Gastrocnemius medialis (tissue), 4 donors: ENCODE results near the gene SASH1. TPM values are rescaled to one million over a fixed set of nuclear protein-coding genes. Genes with fewer than 3 reads are reported as not detected.

Source experiments
- ATAC-seq, 2 donors: fragments of 150-250 bp; one replicate each; pipeline ENCODE4 v1.9.1; 2016
- DNase-seq, 2 donors: peaks; one replicate each; pipeline ENCODE4 v3.0.0-alpha.2; 2019
- H3K27ac ChIP-seq, 4 donors: fragments of 200-600 bp; sonication (generic); 1 replicate in 1 of 4; 2 replicates in 3 of 4; pipeline ENCODE4 v1.5.1; 2016 to 2018; ENCODE audit warnings: mild to moderate bottlenecking in 2 of 4, moderate library complexity in 1 of 4
- H3K27me3 ChIP-seq, 3 donors: fragments of 200-600 bp; sonication (generic) in 2 of 3; 1 replicate in 1 of 3; 2 replicates in 2 of 3; pipeline versions ENCODE4 v1.5.1 to v1.6.0; 2016 to 2019; ENCODE audit warnings: mild to moderate bottlenecking in 1 of 3, moderate library complexity in 1 of 3
- H3K36me3 ChIP-seq, 2 donors: fragments of 200-600 bp; sonication (generic) in 1 of 2; one replicate each; pipeline ENCODE4 v1.5.1; 2017 to 2018
- H3K4me1 ChIP-seq, 2 donors: fragments of 200-600 bp; sonication (generic) in 1 of 2; one replicate each; pipeline ENCODE4 v1.5.1; 2016 to 2017; ENCODE audit warnings: mild to moderate bottlenecking in 2 of 2
- H3K4me3 ChIP-seq, 4 donors: fragments of 200-600 bp; sonication (generic) in 3 of 4; 1 replicate in 1 of 4; 2 replicates in 3 of 4; pipeline ENCODE4 v1.5.1; 2016 to 2019; ENCODE audit warnings: mild to moderate bottlenecking in 2 of 4
- H3K9me3 ChIP-seq, 3 donors: fragments of 200-600 bp; sonication (generic) in 2 of 3; 1 replicate in 1 of 3; 2 replicates in 2 of 3; pipeline ENCODE4 v1.5.1; 2016 to 2019
- POLR2A ChIP-seq, 2 donors: fragments of 450-650 bp; IDR thresholded peaks; one replicate each; pipeline ENCODE4 v1.6.1; 2017; ENCODE audit warnings: antibody characterized with exemption in 2 of 2, mild to moderate bottlenecking in 2 of 2, moderate library complexity in 2 of 2
- in situ Hi-C, 4 donors: fragments of 200-750 bp; cut with MboI; loops; one replicate each; pipeline versions ENCODE4 v1.15.0 to v1.8.0; 2017; ENCODE audit warnings: low sequenced_read_pairs in 4 of 4
- intact Hi-C: fragments of 100-400 bp; cut with DNase I; formaldehyde crosslinking; loops from one replicate; pipeline ENCODE4 v1.15.1; 2023; ENCODE audit warnings: low total_unique reads
- total RNA-seq, 4 donors: library from RNA; depleted of rRNA; stranded (reverse); fragments of >200 nt; gene quantifications; one replicate each; pipeline versions ENCODE4 v1.1.0 to v1.2.3, GENCODE V29; 2016
- TF ChIP-seq, protein P1 (sequence below), 5 experiments: fragments of 450-650 bp in 3 of 5; fragments of 200-600 bp in 2 of 5; sonication (generic) in 2 of 5; IDR thresholded peaks in 4 of 5; conservative IDR thresholded peaks in 1 of 5; 1 replicate in 4 of 5; 2 replicates in 1 of 5; pipeline ENCODE4 v1.5.1; 2016 to 2019; ENCODE audit warnings: antibody characterized with exemption in 5 of 5, mild to moderate bottlenecking in 3 of 5, moderate library complexity in 3 of 5

SASH1 gene
- total RNA-seq, 4 donors from 2014 or later: 28.2 to 42.4 (median 35.4) TPM

DNA sequence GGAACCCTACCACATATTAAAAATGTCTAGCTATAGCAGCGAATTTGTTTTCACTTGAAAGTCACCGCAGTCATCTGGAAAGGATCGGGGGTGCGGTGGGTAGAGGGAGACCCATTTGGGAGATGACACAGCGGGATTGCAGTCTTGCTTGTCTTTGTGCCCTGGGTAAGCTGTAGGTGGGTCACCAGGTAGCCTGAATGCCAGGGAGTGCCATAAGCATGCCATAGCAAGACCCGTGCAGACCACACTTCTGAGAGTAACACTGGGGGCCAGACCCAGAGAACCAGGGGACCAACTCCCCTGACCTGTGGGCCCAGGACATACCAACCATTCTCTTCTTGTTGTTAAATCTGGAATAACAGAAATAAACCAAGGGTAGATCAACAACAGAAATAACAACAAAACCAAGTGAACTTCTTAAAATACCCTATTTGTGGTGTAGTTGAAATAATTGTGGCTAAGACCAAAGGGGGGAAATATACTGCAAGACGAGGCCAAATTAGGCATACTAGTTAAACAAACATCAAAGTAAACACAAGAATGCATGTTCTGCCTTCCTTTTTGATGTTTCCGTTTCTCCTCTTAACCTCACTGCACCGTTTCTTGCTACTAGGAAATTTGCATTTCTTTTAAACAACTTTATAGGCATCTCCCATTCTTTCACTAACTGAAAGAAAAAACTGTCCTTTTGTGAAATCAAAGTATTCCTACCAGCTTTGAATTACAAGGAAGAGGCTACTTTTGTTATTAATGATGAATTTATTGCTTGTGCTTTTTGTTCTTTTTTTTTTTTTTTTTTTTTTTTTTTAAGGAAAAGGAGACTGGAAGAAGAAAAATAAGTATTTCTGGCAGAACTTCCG lies 128.2 kb downstream of the SASH1 start:
- Histone ChIP-seq H3K27ac (peak overlapping the region in 3 of 4 donors; percentile 61 to 68 (median 63)), H3K4me3 (no peak overlapping the region), H3K36me3 (peaks cover 0 to 7% of the 10 kb centered on the region in 2 donors), H3K9me3 (no peaks in the 10 kb centered on the region), H3K4me1 (peaks cover 3 to 6% of the 10 kb centered on the region in 2 donors), H3K27me3 (no peaks in the 10 kb centered on the region)
- TF ChIP-seq, protein P1, sequence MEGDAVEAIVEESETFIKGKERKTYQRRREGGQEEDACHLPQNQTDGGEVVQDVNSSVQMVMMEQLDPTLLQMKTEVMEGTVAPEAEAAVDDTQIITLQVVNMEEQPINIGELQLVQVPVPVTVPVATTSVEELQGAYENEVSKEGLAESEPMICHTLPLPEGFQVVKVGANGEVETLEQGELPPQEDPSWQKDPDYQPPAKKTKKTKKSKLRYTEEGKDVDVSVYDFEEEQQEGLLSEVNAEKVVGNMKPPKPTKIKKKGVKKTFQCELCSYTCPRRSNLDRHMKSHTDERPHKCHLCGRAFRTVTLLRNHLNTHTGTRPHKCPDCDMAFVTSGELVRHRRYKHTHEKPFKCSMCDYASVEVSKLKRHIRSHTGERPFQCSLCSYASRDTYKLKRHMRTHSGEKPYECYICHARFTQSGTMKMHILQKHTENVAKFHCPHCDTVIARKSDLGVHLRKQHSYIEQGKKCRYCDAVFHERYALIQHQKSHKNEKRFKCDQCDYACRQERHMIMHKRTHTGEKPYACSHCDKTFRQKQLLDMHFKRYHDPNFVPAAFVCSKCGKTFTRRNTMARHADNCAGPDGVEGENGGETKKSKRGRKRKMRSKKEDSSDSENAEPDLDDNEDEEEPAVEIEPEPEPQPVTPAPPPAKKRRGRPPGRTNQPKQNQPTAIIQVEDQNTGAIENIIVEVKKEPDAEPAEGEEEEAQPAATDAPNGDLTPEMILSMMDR (IDR thresholded peaks at IDR 0.05 in 4 of 5, conservative IDR thresholded peaks at IDR 0.05 in 1 of 5): no peak
- no peak for TF ChIP-seq POLR2A (IDR thresholded peaks at IDR 0.05)
- in situ Hi-C loops (loop anchor here in 1 of 4 donors (5.0 to 25.0 kb wide), 2 partner anchors 289 to 959 kb away; partner anchors contain the start of gene SAMD5), intact Hi-C loops (loop anchor here (10.0 kb wide), 1 partner anchor 54 kb away; no protein-coding TSS in a partner anchor)
- ATAC-seq (no peak), DNase-seq (no peak)

DNA sequence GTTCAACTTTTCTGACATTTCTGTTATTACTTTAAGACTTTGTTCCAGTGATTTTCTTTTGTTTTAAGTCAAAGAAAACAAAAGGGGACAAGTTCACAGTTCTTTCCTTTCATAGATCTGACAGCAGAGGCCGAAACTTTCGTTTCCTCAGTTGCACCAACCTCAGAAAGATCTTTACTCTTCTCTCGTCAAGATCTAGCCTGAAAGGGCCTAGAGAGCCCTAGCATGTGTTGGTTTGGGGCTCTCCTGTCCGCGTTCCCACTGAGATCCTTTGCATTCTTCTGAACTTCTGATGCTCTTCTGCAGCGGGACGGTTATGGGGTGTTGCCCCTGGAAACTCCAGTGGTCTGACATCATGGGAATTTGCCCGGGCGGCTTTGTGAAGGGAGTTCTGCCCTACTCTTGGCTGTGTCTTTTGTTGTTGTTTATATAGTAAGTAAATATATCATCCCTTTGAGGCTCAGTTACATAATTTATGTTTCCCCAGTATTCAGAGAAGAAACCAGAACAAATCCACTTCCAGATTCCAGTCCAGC lies 129.1 kb downstream of the SASH1 start:
- intact Hi-C loops (loop anchor here (10.0 kb wide), 1 partner anchor 53 kb away; no protein-coding TSS in a partner anchor), in situ Hi-C loops (loop anchor here in 1 of 4 donors (5.0 to 25.0 kb wide), 2 partner anchors 289 to 959 kb away; partner anchors contain the start of gene SAMD5)
- TF ChIP-seq POLR2A (IDR thresholded peaks at IDR 0.05): no peak
- TF ChIP-seq, protein P1 (IDR thresholded peaks at IDR 0.05 in 4 of 5, conservative IDR thresholded peaks at IDR 0.05 in 1 of 5): no peak
- Histone ChIP-seq H3K4me3 (no peak overlapping the region), H3K36me3 (peaks cover 0 to 10% of the 10 kb centered on the region in 2 donors), H3K4me1 (peaks cover 0 to 3% of the 10 kb centered on the region in 2 donors), H3K27ac (peak overlapping the region; percentile 45 to 68 (median 62)), H3K9me3 (no peaks in the 10 kb centered on the region), H3K27me3 (no peaks in the 10 kb centered on the region)
- DNase-seq (no peak), ATAC-seq (peak; percentile 18)

DNA sequence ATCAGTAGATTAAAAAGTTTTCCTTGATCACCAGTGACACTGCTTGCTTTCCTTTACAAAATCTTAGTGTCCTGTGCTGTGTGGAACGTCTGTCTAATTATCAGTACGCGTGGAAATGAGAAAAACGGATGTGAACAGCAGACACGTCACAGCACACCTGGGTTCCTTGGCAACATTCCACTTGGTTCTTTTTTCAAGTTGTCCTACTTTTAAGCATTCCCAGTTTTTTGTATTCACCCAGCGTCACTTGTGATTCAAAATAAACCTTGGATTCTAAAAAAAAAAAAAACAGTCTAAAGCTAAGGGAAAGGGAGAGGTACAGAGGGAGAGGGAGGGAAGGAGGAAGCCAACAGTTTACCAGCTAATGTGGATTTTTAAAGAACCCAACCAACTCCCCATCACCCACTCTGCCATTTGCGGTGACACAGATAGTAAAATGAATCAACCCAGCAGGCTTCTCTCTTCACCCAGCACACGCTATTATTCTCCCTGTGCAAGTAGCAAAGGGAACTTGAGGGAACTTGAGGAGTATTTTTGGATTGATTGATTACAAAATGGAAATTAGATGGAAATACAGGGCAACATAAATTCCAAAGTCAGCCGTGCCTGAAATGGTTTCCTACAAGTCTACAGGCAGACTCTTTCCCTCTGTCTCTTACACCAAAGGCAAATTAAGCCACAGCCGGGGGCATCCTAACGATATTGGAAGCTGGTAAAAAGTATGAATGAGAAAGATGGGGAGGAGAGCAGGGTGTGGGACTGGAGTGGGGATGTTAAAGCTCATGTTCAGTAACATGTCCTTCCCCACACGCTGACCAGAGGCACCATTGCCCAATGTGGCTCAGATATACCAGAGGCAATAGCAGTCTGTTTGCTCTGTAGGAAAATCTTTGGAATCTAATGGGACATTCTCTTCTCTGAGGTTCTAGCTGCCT lies 129.8 kb downstream of the SASH1 start:
- H3K36me3 ChIP-seq: peaks cover 0 to 16% of the 10 kb centered on the region in 2 donors
- intact Hi-C loops (loop anchor here (10.0 kb wide), 1 partner anchor 52 kb away; no protein-coding TSS in a partner anchor), in situ Hi-C loops (loop anchor here in 1 of 4 donors (5.0 to 25.0 kb wide), 2 partner anchors 290 to 960 kb away; partner anchors contain the start of gene SAMD5)
- no peak for TF ChIP-seq POLR2A (IDR thresholded peaks at IDR 0.05)
- TF ChIP-seq, protein P1 (IDR thresholded peaks at IDR 0.05 in 4 of 5, conservative IDR thresholded peaks at IDR 0.05 in 1 of 5): no peak
- no peaks in the 10 kb centered on the region for H3K9me3 ChIP-seq
- ATAC-seq (peak; percentile 36 to 66), DNase-seq (no peak)
- no peaks in the 10 kb centered on the region for H3K4me1 ChIP-seq
- peak overlapping the region; percentile 45 to 68 (median 62) for H3K27ac ChIP-seq
- H3K27me3 ChIP-seq: no peaks in the 10 kb centered on the region
- no peak overlapping the region for H3K4me3 ChIP-seq

DNA sequence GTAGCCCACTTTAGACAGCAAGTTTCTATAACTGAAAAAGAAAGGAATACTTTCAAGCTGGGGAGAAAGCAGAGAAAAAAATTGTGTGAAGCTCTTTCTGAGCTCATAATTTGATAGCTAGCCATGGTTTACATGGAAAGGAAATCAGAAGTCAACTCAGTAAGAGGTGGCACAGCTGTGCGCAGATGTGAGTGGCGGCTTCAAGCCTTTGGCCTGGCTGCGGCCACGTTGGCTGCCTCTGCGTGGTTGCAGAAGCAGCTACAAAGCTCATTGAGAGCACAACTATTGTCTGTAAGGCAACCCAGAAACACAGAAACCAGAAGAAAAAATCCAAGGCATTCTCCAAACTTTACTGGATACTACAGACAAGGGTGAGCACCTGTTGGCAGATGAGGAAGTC lies 136.9 kb downstream of the SASH1 start:
- no peaks in the 10 kb centered on the region for H3K27me3 ChIP-seq
- intact Hi-C loops: loop anchor here (10.0 kb wide), 1 partner anchor 45 kb away; no protein-coding TSS in a partner anchor
- no peaks in the 10 kb centered on the region for H3K9me3 ChIP-seq
- H3K4me1 ChIP-seq: no peaks in the 10 kb centered on the region
- H3K27ac ChIP-seq: no peak overlapping the region
- no peak for ATAC-seq
- H3K4me3 ChIP-seq: no peak overlapping the region
- in situ Hi-C loops: no loop called here
- H3K36me3 ChIP-seq: peaks cover 0 to 9% of the 10 kb centered on the region in 2 donors
- DNase-seq: no peak
- no peak for TF ChIP-seq POLR2A (IDR thresholded peaks at IDR 0.05)
- TF ChIP-seq, protein P1 (IDR thresholded peaks at IDR 0.05 in 4 of 5, conservative IDR thresholded peaks at IDR 0.05 in 1 of 5): no peak
